HCT116 (cell line): ENCODE data around the gene RNF34. TPM values are rescaled to one million over a fixed set of nuclear protein-coding genes. Genes with fewer than 3 reads are reported as not detected.
"Not testable (repeated sequence)": the region's sequence is repeated elsewhere in the genome, so short reads cannot be mapped to it uniquely, and the experiment has no call there.

ENCODE experiments used
- ATAC-seq: fragments of 200-7000 bp; cut with Tn5 transposase; 2 replicates; pipeline ENCODE4 v1.9.1; 2020; ENCODE audit warnings: mild to moderate bottlenecking, moderate library complexity
- BruUV-seq: library from RNA; stranded (reverse); fragments of 400-500 nt; replicated peaks from 2 replicates; lab custom pipeline; 2021; lab: Mats Ljungman, UMichigan
- CTCF ChIA-PET: fragments of 300-600 bp; sonication (Branson Sonifier 250); formaldehyde crosslinking; loops from one replicate; lab custom pipeline; 2021; ENCODE audit warnings: antibody characterized with exemption; lab: Charles Lee
- POLR2A ChIA-PET: fragments of 300-600, 350-600 bp; sonication (Branson Sonifier 250); formaldehyde crosslinking; loops from one replicate; lab custom pipeline; 2021; ENCODE audit warnings: antibody characterized with exemption; lab: Charles Lee
- RAD21 ChIA-PET, 2 experiments: fragments of 300-600 bp; sonication (Branson Sonifier 250); formaldehyde crosslinking; loops; one replicate each; lab custom pipeline; 2023; ENCODE audit warnings: low total read pairs in 2 of 2; ENCODE audit not compliant: uncharacterized antibody in 2 of 2, unreplicated experiment in 2 of 2, low non-redundant PET in 1 of 2; lab: Charles Lee
- DNase-seq: peaks from one replicate; pipeline ENCODE4 v3.0.0-alpha.2; 2010; ENCODE audit warnings: low read depth, low spot score
- H2AFZ ChIP-seq: fragments of 200-600 bp; shearing (Covaris generic), sonication (generic); 2 replicates; pipeline ENCODE4 v1.6.1; 2017; ENCODE audit warnings: low read depth, mixed run types, mixed read lengths, antibody characterized with exemption, low read length; ENCODE audit not compliant: poor library complexity, severe bottlenecking
- H3K27ac ChIP-seq: 2 replicates; pipeline ENCODE4 v1.5.1; 2012; ENCODE audit warnings: low read depth, low read length
- H3K27me3 ChIP-seq: fragments of 200-600 bp; sonication (generic); 2 replicates; pipeline ENCODE4 v1.6.1; 2016; ENCODE audit warnings: mixed run types, low read length, mixed read lengths; ENCODE audit not compliant: insufficient read depth
- H3K36me3 ChIP-seq, 2 experiments: fragments of 200-500 bp in 1 of 2; fragments of 200-600 bp in 1 of 2; sonication (Bioruptor generic) in 1 of 2; sonication (generic) in 1 of 2; 2 replicates each; pipeline versions ENCODE4 v1.5.1 to v1.6.1; 2014 to 2016; ENCODE audit warnings: low read length in 2 of 2, inconsistent platforms in 1 of 2, mixed read lengths in 1 of 2, mixed run types in 1 of 2; ENCODE audit not compliant: insufficient read depth in 2 of 2, control insufficient read depth in 1 of 2
- H3K4me1 ChIP-seq, 2 experiments: fragments of 200-600 bp in 1 of 2; sonication (generic) in 1 of 2; 2 replicates each; pipeline versions ENCODE4 v1.5.1 to v1.6.1; 2012 to 2017; ENCODE audit warnings: low read length in 2 of 2, inconsistent platforms in 1 of 2, mild to moderate bottlenecking in 1 of 2, mixed read lengths in 1 of 2, mixed run types in 1 of 2, moderate library complexity in 1 of 2; ENCODE audit not compliant: insufficient read depth in 2 of 2, control insufficient read depth in 1 of 2
- H3K4me2 ChIP-seq: fragments of 200-600 bp; sonication (generic); 2 replicates; pipeline ENCODE4 v1.6.1; 2017; ENCODE audit warnings: mixed run types, low read length, mixed read lengths
- H3K4me3 ChIP-seq, 2 experiments: fragments of 200-600 bp in 1 of 2; sonication (generic) in 1 of 2; replicated peaks in 1 of 2; 2 replicates each; pipeline ENCODE4 v1.5.1; 2011 to 2016; ENCODE audit warnings: low read length in 2 of 2, control low read depth in 1 of 2, low read depth in 1 of 2, mild to moderate bottlenecking in 1 of 2, mixed read lengths in 1 of 2, mixed run types in 1 of 2
- H3K79me2 ChIP-seq: fragments of 200-600 bp; sonication (generic); 2 replicates; pipeline ENCODE4 v1.6.1; 2017; ENCODE audit warnings: mild to moderate bottlenecking, mixed run types, low read length, moderate library complexity, mixed read lengths; ENCODE audit not compliant: insufficient read depth
- H3K9ac ChIP-seq: fragments of 200-600 bp; sonication (generic); 2 replicates; pipeline ENCODE4 v1.6.1; 2016; ENCODE audit warnings: low read length, mixed read lengths
- H3K9me2 ChIP-seq: fragments of 200-600 bp; sonication (generic), shearing (Covaris generic); 2 replicates; pipeline ENCODE4 v1.6.1; 2017; ENCODE audit warnings: mixed run types, mild to moderate bottlenecking, moderate library complexity; ENCODE audit not compliant: insufficient read depth
- H3K9me3 ChIP-seq, 2 experiments: fragments of 200-500 bp in 1 of 2; fragments of 200-600 bp in 1 of 2; sonication (Bioruptor generic) in 1 of 2; sonication (generic) in 1 of 2; 2 replicates each; pipeline ENCODE4 v1.6.1; 2014 to 2017; ENCODE audit warnings: low read length in 2 of 2, mixed read lengths in 2 of 2, inconsistent platforms in 1 of 2, low read depth in 1 of 2, mild to moderate bottlenecking in 1 of 2, mixed run types in 1 of 2, moderate library complexity in 1 of 2; ENCODE audit not compliant: control insufficient read depth in 1 of 2, insufficient read depth in 1 of 2
- H4K20me1 ChIP-seq: fragments of 200-600 bp; sonication (generic), shearing (Covaris generic); 2 replicates; pipeline ENCODE4 v1.6.1; 2017; ENCODE audit warnings: mixed run types, mild to moderate bottlenecking, moderate library complexity; ENCODE audit not compliant: insufficient read depth
- CEBPB ChIP-seq: IDR thresholded peaks from 2 replicates; pipeline ENCODE4 v1.6.1; 2012; ENCODE audit warnings: low read depth
- CTCF ChIP-seq, 3 experiments: fragments of 200-600 bp in 1 of 3; sonication (generic) in 1 of 3; IDR thresholded peaks in 2 of 3; conservative IDR thresholded peaks in 1 of 3; 2 replicates each; pipeline ENCODE4 v1.5.1; 2012 to 2017; ENCODE audit warnings: low read depth in 2 of 3, low read length in 2 of 3, antibody characterized with exemption in 1 of 3, borderline replicate concordance in 1 of 3, control low read depth in 1 of 3, mild to moderate bottlenecking in 1 of 3, mixed read lengths in 1 of 3, mixed run types in 1 of 3, moderate library complexity in 1 of 3; ENCODE audit not compliant: insufficient read depth in 1 of 3
- EGR1 ChIP-seq: IDR thresholded peaks from 2 replicates; pipeline ENCODE4 v1.6.1; 2012; ENCODE audit warnings: low read depth
- EZH2 ChIP-seq: fragments of 200-600 bp; sonication (generic); IDR thresholded peaks from 2 replicates; pipeline ENCODE4 v1.6.1; 2017; ENCODE audit warnings: antibody characterized with exemption, mixed run types
- EZH2phosphoT487 ChIP-seq: fragments of 200-600 bp; IDR thresholded peaks from 2 replicates; pipeline ENCODE4 v1.6.1; 2018; ENCODE audit warnings: antibody characterized with exemption, borderline replicate concordance
- FOSL1 ChIP-seq: IDR thresholded peaks from 2 replicates; pipeline ENCODE4 v1.6.1; 2012; ENCODE audit warnings: low read depth
- MAX ChIP-seq: IDR thresholded peaks from 2 replicates; pipeline ENCODE4 v1.6.1; 2012
- POLR2A ChIP-seq: IDR thresholded peaks from 2 replicates; pipeline ENCODE4 v1.7.0; 2011; ENCODE audit warnings: borderline replicate concordance; ENCODE audit not compliant: insufficient read depth, insufficient read length; ENCODE audit errors: extremely low read depth
- POLR2AphosphoS5 ChIP-seq: IDR thresholded peaks from 2 replicates; pipeline ENCODE4 v1.6.1; 2011; ENCODE audit warnings: mild to moderate bottlenecking, low read depth, low read length, moderate library complexity
- RAD21 ChIP-seq: IDR thresholded peaks from 2 replicates; pipeline ENCODE4 v1.6.1; 2012; ENCODE audit warnings: low read depth, mild to moderate bottlenecking
- REST ChIP-seq: IDR thresholded peaks from 2 replicates; pipeline ENCODE4 v1.6.1; 2012; ENCODE audit warnings: low read depth
- SIN3A ChIP-seq: IDR thresholded peaks from 2 replicates; pipeline ENCODE4 v1.6.1; 2012; ENCODE audit warnings: low read depth
- SP1 ChIP-seq: IDR thresholded peaks from 2 replicates; pipeline ENCODE4 v1.6.1; 2012; ENCODE audit warnings: low read depth
- SRF ChIP-seq: IDR thresholded peaks from 2 replicates; pipeline ENCODE4 v1.6.1; 2012; ENCODE audit warnings: low read depth
- TCF7L2 ChIP-seq: IDR thresholded peaks from 2 replicates; pipeline ENCODE4 v1.7.0; 2011; ENCODE audit warnings: borderline replicate concordance, inconsistent platforms; ENCODE audit not compliant: insufficient read depth, insufficient read length; ENCODE audit errors: extremely low read depth
- ZFX ChIP-seq: fragments of 450-650 bp; IDR thresholded peaks from 2 replicates; pipeline ENCODE4 v1.6.1; 2017
- ZNF274 ChIP-seq: fragments of 200-500 bp; sonication (Bioruptor generic); IDR thresholded peaks from 2 replicates; pipeline ENCODE4 v1.6.1; 2014; ENCODE audit warnings: mild to moderate bottlenecking, low read depth, low read length, inconsistent platforms
- intact Hi-C: fragments of 100-400 bp; cut with micrococcal nuclease; formaldehyde crosslinking; loops from 2 replicates; pipeline ENCODE4 v1.10.0; 2022
- total RNA-seq: library from RNA; stranded (reverse); gene quantifications from one replicate; pipeline ENCODE4 v1.2.1, GENCODE V29; 2021; ENCODE audit not compliant: unreplicated experiment

Gene RNF34
- total RNA-seq, 1 experiment from 2014 or later: 47.8 TPM

- intact Hi-C loops: no loop called here
- Histone ChIP-seq H3K4me1 (0 out of 4 replicates have a peak, but pooled peaks cover 0 to 2% of the 10 kb centered on the region in 2 experiments), H3K4me3 (no peak overlapping the region), H3K27me3 (no peaks in the 10 kb centered on the region)
- no peak for TF ChIP-seq CTCF (IDR thresholded peaks at IDR 0.05 in 2 of 3, conservative IDR thresholded peaks at IDR 0.05 in 1 of 3; ENCODE audit: borderline replicate concordance in 1 of 3, insufficient read depth in 1 of 3, low read depth in 2 of 3, low read length in 2 of 3)
- no peak for TF ChIP-seq EZH2phosphoT487
- no peak for TF ChIP-seq SIN3A
- no peak for TF ChIP-seq REST
- TF ChIP-seq RAD21: no peak
- no peak for TF ChIP-seq SP1
- no peak for TF ChIP-seq EGR1
- TF ChIP-seq EZH2: no peak
- no peak for TF ChIP-seq MAX
- no peak for TF ChIP-seq CEBPB
- no peak for TF ChIP-seq ZFX
- TF ChIP-seq FOSL1: no peak
- TF ChIP-seq TCF7L2: no peak
- no peak for TF ChIP-seq SRF
- no peak for TF ChIP-seq POLR2AphosphoS5
- TF ChIP-seq ZNF274: no peak
- no peak for TF ChIP-seq POLR2A
- TF ChIP-seq, all 23 proteins: peak for 0
- DNase-seq (no peak), ATAC-seq (no peak)
- Histone ChIP-seq H2AFZ (no peak overlapping the region), H3K9ac (no peak overlapping the region), H3K4me2 (no peak overlapping the region), H3K79me2 (no peaks in the 10 kb centered on the region), H4K20me1 (no peaks in the 10 kb centered on the region), H3K36me3 (no peaks in the 10 kb centered on the region), H3K9me3 (no peaks in the 10 kb centered on the region), H3K27ac (no peak overlapping the region), H3K9me2 (no peaks in the 10 kb centered on the region)
- ChIA-PET POLR2A (no interaction called here), CTCF (no interaction called here), RAD21 (no interaction called here)
- BruUV-seq: no TSS peak
These were observed 26.2 kb upstream of the RNF34 start for GRCh38 chr12:121373755-121374154.

GRCh38 chr12:121374336-121374735 is 25.6 kb upstream of the RNF34 start:
- H3K4me1 ChIP-seq, H4K20me1 ChIP-seq, H3K9ac ChIP-seq, CTCF ChIA-PET, BruUV-seq, H3K9me2 ChIP-seq, H3K4me2 ChIP-seq, DNase-seq, ATAC-seq, H3K36me3 ChIP-seq, H3K9me3 ChIP-seq, H3K27ac ChIP-seq, H2AFZ ChIP-seq, H3K4me3 ChIP-seq, POLR2A ChIA-PET, H3K27me3 ChIP-seq, intact Hi-C loops, RAD21 ChIA-PET, H3K79me2 ChIP-seq: not testable (repeated sequence)
